GM12878 (cell line): ENCODE measurements around the gene CRB1. TPM values are rescaled to one million over a fixed set of nuclear protein-coding genes. Genes with fewer than 3 reads are reported as not detected.

Experiments used
- ATAC-seq: fragments of 200-7000 bp; cut with Tn5 transposase; 3 replicates; pipeline ENCODE4 v1.9.1; 2020; ENCODE audit warnings: mild to moderate bottlenecking, moderate library complexity
- BruUV-seq: library from RNA; stranded (reverse); fragments of 400-500 nt; replicated peaks from 2 replicates; lab custom pipeline; 2021; lab: Mats Ljungman, UMichigan
- CTCF ChIA-PET: fragments of 300-600 bp; sonication (Branson Sonifier 250); formaldehyde crosslinking; extraction: SDS; loops from one replicate; lab custom pipeline; 2021; ENCODE audit warnings: inconsistent platforms; lab: Yijun Ruan, JAX
- POLR2A ChIA-PET: fragments of 350-600 bp; formaldehyde crosslinking; extraction: SDS; loops from one replicate; lab custom pipeline; 2021; ENCODE audit warnings: inconsistent platforms; lab: Charles Lee
- RAD21 ChIA-PET: fragments of 300-600 bp; sonication (Branson Sonifier 250); formaldehyde crosslinking; loops from one replicate; lab custom pipeline; 2023; ENCODE audit warnings: antibody characterized with exemption; ENCODE audit not compliant: unreplicated experiment; lab: Charles Lee
- SMC1A ChIA-PET: fragments of 300-600 bp; sonication (Branson Sonifier 250); formaldehyde crosslinking; loops from one replicate; lab custom pipeline; 2023; ENCODE audit not compliant: unreplicated experiment, uncharacterized antibody; lab: Charles Lee
- DNase-seq: peaks from one replicate; pipeline ENCODE4 v3.0.0-alpha.2; 2011; ENCODE audit warnings: low read depth, low spot score
- FAIRE-seq: peaks from 3 replicates; lab custom pipeline; 2011; peaks lifted over from hg19 to GRCh38; lab: Jason Lieb, UNC
- H2AFZ ChIP-seq: 2 replicates; pipeline ENCODE4 v1.6.0; 2011; ENCODE audit warnings: low read depth, low read length, control low read depth; ENCODE audit not compliant: control insufficient read depth
- H3K27ac ChIP-seq: 2 replicates; pipeline ENCODE4 v1.5.1; 2011; ENCODE audit warnings: control low read depth; ENCODE audit not compliant: control insufficient read depth, insufficient read depth
- H3K27me3 ChIP-seq, 2 experiments: replicated peaks in 1 of 2; 2 replicates each; pipeline versions ENCODE4 v1.6.0 to v1.6.1; 2011; ENCODE audit warnings: low read length in 1 of 2; ENCODE audit not compliant: control insufficient read depth in 2 of 2, insufficient read depth in 2 of 2
- H3K36me3 ChIP-seq, 2 experiments: 2 replicates each; pipeline ENCODE4 v1.5.1; 2011; ENCODE audit warnings: low read length in 1 of 2; ENCODE audit not compliant: control insufficient read depth in 2 of 2, insufficient read depth in 2 of 2
- H3K4me1 ChIP-seq: 2 replicates; pipeline ENCODE4 v1.6.1; 2011; ENCODE audit warnings: mild to moderate bottlenecking, low read length, moderate library complexity, mixed read lengths; ENCODE audit not compliant: control insufficient read depth, insufficient read depth
- H3K4me2 ChIP-seq: 2 replicates; pipeline ENCODE4 v1.6.0; 2011; ENCODE audit warnings: control low read depth; ENCODE audit not compliant: control insufficient read depth, insufficient read depth
- H3K4me3 ChIP-seq: fragments of 200-600 bp; sonication (generic); 2 replicates; pipeline ENCODE4 v1.5.1; 2016
- H3K79me2 ChIP-seq: 2 replicates; pipeline ENCODE4 v1.6.0; 2011; ENCODE audit warnings: low read length; ENCODE audit not compliant: control insufficient read depth, insufficient read depth
- H3K9ac ChIP-seq: 2 replicates; pipeline ENCODE4 v1.8.0; 2011; ENCODE audit warnings: low read length, control low read depth, mixed read lengths; ENCODE audit not compliant: control insufficient read depth, insufficient read depth
- H3K9me3 ChIP-seq: replicated peaks from 3 replicates; pipeline ENCODE4 v1.5.1; 2011; ENCODE audit warnings: mild to moderate bottlenecking, low read length; ENCODE audit not compliant: control insufficient read depth, insufficient read depth
- H4K20me1 ChIP-seq: 2 replicates; pipeline ENCODE4 v1.6.0; 2011; ENCODE audit not compliant: control insufficient read depth, insufficient read depth
- BCL11A ChIP-seq: IDR thresholded peaks from 2 replicates; pipeline ENCODE4 v1.6.1; 2011; ENCODE audit warnings: low read depth, low read length
- DPF2 ChIP-seq: fragments of 450-650 bp; IDR thresholded peaks from 2 replicates; pipeline ENCODE4 v1.6.1; 2017; ENCODE audit warnings: mild to moderate bottlenecking
- HDAC2 ChIP-seq: fragments of 200-600 bp; sonication (generic); IDR thresholded peaks from 2 replicates; pipeline ENCODE4 v1.6.1; 2017
- IKZF1 ChIP-seq: fragments of 450-650 bp; conservative IDR thresholded peaks from 2 replicates; pipeline ENCODE4 v1.6.1; 2017; ENCODE audit warnings: antibody characterized with exemption, mild to moderate bottlenecking
- NFYB ChIP-seq: IDR thresholded peaks from 2 replicates; pipeline ENCODE4 v1.6.1; 2011; ENCODE audit warnings: low read depth, mild to moderate bottlenecking, low read length, improper control_type of control experiment, moderate library complexity; ENCODE audit not compliant: insufficient read depth
- NR2C2 ChIP-seq: IDR thresholded peaks from 2 replicates; pipeline ENCODE4 v1.6.1; 2011; ENCODE audit warnings: borderline replicate concordance, low read depth; ENCODE audit not compliant: control insufficient read depth, insufficient read length
- PML ChIP-seq: IDR thresholded peaks from 2 replicates; pipeline ENCODE4 v1.6.1; 2012; ENCODE audit warnings: low read length, inconsistent platforms
- RBBP5 ChIP-seq: fragments of 200-600 bp; sonication (generic); conservative IDR thresholded peaks from 2 replicates; pipeline ENCODE4 v1.6.1; 2016
- RFX5 ChIP-seq: IDR thresholded peaks from 2 replicates; pipeline ENCODE4 v1.6.1; 2011; ENCODE audit warnings: low read depth, low read length, improper control_type of control experiment
- SMAD1 ChIP-seq: fragments of 450-650 bp; IDR thresholded peaks from 2 replicates; pipeline ENCODE4 v1.6.1; 2018; ENCODE audit warnings: mild to moderate bottlenecking, low read depth; ENCODE audit not compliant: partially characterized antibody
- SMARCA5 ChIP-seq: fragments of 450-650 bp; IDR thresholded peaks from 2 replicates; pipeline ENCODE4 v1.6.1; 2017; ENCODE audit warnings: mild to moderate bottlenecking
- SP1 ChIP-seq: IDR thresholded peaks from one replicate; pipeline ENCODE4 v1.6.1; 2011; ENCODE audit warnings: low read depth, low read length
- STAT3 ChIP-seq: IDR thresholded peaks from 2 replicates; pipeline ENCODE4 v1.6.1; 2011; ENCODE audit warnings: low read depth, low read length, improper control_type of control experiment
- ZZZ3 ChIP-seq: IDR thresholded peaks from 2 replicates; pipeline ENCODE4 v1.6.1; 2011; ENCODE audit warnings: low read depth; ENCODE audit not compliant: control insufficient read depth, insufficient read length
- WGBS: methylation state at CpG from one replicate; pipeline ENCODE4 v1.1.6; 2016; ENCODE audit warnings: low lambda C conversion rate; ENCODE audit not compliant: insufficient replicate concordance, insufficient coverage; ENCODE audit errors: missing lambda C conversion rate; 5-methylcytosine and 5-hydroxymethylcytosine counted together
- in situ Hi-C: fragments of 300-500 bp; cut with MboI; formaldehyde crosslinking; loops from 9 replicates; pipeline ENCODE4 v1.14.3; 2018; ENCODE audit warnings: mixed read lengths
- intact Hi-C: fragments of 100-400 bp; cut with micrococcal nuclease; formaldehyde crosslinking; loops from one replicate; pipeline ENCODE4 v1.14.2; 2022; ENCODE audit not compliant: unreplicated experiment
- polyA plus RNA-seq, 11 experiments: library from polyadenylated mRNA; depleted of rRNA in 4 of 11; unstranded in 6 of 11; stranded (reverse) in 5 of 11; fragments of >200 nt; fragmentation: Nextera tagmentation in 4 of 11; fragmentation: Illumina TruSeq in 1 of 11; extraction: Ambion mirVana in 4 of 11; extraction: Trizol in 1 of 11; gene quantifications; 1 replicate in 1 of 11; 2 replicates in 10 of 11; pipeline versions ENCODE4 v1.2.1 to v1.2.3, GENCODE V29; 2011 to 2016; ENCODE audit warnings: inconsistent platforms in 2 of 11, missing spikeins in 2 of 11, low read depth in 1 of 11
- total RNA-seq, 4 experiments: library from RNA; depleted of rRNA in 3 of 4; stranded (reverse); fragments of >200 nt in 3 of 4; fragmentation: Illumina TruSeq in 1 of 4; extraction: Trizol in 1 of 4; gene quantifications; 2 replicates each; pipeline versions ENCODE4 v1.2.1 to v1.2.3, GENCODE V29; 2013 to 2021
- TF ChIP-seq, protein P1 (sequence below): fragments of 450-650 bp; formaldehyde crosslinking; IDR thresholded peaks from 2 replicates; pipeline ENCODE4 v1.5.0; 2022; ENCODE audit warnings: mild to moderate bottlenecking, missing genetic modification characterization
- TF ChIP-seq, protein P2 (sequence below): fragments of 450-650 bp; IDR thresholded peaks from 2 replicates; pipeline ENCODE4 v1.6.1; 2016; ENCODE audit warnings: mild to moderate bottlenecking
- TF ChIP-seq, protein P3 (sequence below): fragments of 450-650 bp; IDR thresholded peaks from 2 replicates; pipeline ENCODE4 v1.6.1; 2017; ENCODE audit warnings: borderline replicate concordance
- TF ChIP-seq, protein P4 (sequence below): IDR thresholded peaks from 2 replicates; pipeline ENCODE4 v1.6.1; 2011; ENCODE audit warnings: borderline replicate concordance, low read depth, mild to moderate bottlenecking, moderate library complexity, low read length; ENCODE audit not compliant: insufficient read depth, poor library complexity, severe bottlenecking

Gene CRB1
- total and polyA plus RNA-seq, 10 of the 15 experiments (the other 5 are each of a cell fraction or from before 2014, with no cell fraction given): 0.06 to 0.10 (median 0.06) TPM; not detected in 7

DNA sequence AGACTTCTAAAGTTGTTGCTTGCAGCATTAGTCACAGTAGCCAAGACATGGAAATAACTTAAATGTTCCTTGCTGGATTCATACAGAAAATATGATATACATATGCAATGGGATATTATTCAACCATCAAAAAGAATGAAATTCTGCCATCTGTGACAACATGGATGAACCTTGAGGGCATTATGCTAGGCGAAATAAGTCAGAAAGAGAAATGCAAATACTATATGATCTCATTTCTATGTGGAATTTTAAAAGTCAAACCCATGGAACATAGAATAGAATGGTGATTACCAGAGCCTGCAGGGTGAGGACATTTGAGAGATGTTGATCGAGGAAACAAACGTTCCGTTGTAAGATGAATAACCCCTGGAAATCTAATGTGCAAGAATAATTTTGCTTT lies 43.0 kb downstream of the CRB1 start:
- no peaks in the 10 kb centered on the region for H3K79me2 ChIP-seq
- ChIA-PET CTCF (no interaction called here), SMC1A (no interaction called here), RAD21 (no interaction called here), POLR2A (no interaction called here)
- H3K4me3 ChIP-seq: no peak overlapping the region
- no peaks in the 10 kb centered on the region for H3K4me1 ChIP-seq
- FAIRE-seq (no peak), DNase-seq (no peak), ATAC-seq (no peak)
- no peaks in the 10 kb centered on the region for H3K27me3 ChIP-seq
- no peak overlapping the region for H3K9ac ChIP-seq
- H4K20me1 ChIP-seq: no peaks in the 10 kb centered on the region
- H3K27ac ChIP-seq: no peak overlapping the region
- no peaks in the 10 kb centered on the region for H3K9me3 ChIP-seq
- WGBS: 67% methylated on average over 4 of the region's 4 CpGs
- TF ChIP-seq, protein P1, sequence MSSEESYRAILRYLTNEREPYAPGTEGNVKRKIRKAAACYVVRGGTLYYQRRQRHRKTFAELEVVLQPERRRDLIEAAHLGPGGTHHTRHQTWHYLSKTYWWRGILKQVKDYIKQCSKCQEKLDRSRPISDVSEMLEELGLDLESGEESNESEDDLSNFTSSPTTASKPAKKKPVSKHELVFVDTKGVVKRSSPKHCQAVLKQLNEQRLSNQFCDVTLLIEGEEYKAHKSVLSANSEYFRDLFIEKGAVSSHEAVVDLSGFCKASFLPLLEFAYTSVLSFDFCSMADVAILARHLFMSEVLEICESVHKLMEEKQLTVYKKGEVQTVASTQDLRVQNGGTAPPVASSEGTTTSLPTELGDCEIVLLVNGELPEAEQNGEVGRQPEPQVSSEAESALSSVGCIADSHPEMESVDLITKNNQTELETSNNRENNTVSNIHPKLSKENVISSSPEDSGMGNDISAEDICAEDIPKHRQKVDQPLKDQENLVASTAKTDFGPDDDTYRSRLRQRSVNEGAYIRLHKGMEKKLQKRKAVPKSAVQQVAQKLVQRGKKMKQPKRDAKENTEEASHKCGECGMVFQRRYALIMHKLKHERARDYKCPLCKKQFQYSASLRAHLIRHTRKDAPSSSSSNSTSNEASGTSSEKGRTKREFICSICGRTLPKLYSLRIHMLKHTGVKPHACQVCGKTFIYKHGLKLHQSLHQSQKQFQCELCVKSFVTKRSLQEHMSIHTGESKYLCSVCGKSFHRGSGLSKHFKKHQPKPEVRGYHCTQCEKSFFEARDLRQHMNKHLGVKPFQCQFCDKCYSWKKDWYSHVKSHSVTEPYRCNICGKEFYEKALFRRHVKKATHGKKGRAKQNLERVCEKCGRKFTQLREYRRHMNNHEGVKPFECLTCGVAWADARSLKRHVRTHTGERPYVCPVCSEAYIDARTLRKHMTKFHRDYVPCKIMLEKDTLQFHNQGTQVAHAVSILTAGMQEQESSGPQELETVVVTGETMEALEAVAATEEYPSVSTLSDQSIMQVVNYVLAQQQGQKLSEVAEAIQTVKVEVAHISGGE (CRISPR knock-in tag): no peak
- no peak for TF ChIP-seq SP1
- TF ChIP-seq, protein P2, sequence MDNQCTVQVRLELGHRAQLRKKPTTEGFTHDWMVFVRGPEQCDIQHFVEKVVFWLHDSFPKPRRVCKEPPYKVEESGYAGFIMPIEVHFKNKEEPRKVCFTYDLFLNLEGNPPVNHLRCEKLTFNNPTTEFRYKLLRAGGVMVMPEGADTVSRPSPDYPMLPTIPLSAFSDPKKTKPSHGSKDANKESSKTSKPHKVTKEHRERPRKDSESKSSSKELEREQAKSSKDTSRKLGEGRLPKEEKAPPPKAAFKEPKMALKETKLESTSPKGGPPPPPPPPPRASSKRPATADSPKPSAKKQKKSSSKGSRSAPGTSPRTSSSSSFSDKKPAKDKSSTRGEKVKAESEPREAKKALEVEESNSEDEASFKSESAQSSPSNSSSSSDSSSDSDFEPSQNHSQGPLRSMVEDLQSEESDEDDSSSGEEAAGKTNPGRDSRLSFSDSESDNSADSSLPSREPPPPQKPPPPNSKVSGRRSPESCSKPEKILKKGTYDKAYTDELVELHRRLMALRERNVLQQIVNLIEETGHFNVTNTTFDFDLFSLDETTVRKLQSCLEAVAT: no peak
- no peak for TF ChIP-seq NR2C2
- no peak for TF ChIP-seq RFX5
- TF ChIP-seq, protein P3, sequence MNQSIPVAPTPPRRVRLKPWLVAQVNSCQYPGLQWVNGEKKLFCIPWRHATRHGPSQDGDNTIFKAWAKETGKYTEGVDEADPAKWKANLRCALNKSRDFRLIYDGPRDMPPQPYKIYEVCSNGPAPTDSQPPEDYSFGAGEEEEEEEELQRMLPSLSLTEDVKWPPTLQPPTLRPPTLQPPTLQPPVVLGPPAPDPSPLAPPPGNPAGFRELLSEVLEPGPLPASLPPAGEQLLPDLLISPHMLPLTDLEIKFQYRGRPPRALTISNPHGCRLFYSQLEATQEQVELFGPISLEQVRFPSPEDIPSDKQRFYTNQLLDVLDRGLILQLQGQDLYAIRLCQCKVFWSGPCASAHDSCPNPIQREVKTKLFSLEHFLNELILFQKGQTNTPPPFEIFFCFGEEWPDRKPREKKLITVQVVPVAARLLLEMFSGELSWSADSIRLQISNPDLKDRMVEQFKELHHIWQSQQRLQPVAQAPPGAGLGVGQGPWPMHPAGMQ: no peak
- TF ChIP-seq SMARCA5: no peak
- TF ChIP-seq STAT3: no peak
- TF ChIP-seq ZZZ3: no peak
- no peak for TF ChIP-seq HDAC2
- no peak for TF ChIP-seq RBBP5
- TF ChIP-seq IKZF1: no peak
- no peak for TF ChIP-seq SMAD1
- TF ChIP-seq DPF2: no peak
- no peak for TF ChIP-seq BCL11A
- TF ChIP-seq, protein P4, sequence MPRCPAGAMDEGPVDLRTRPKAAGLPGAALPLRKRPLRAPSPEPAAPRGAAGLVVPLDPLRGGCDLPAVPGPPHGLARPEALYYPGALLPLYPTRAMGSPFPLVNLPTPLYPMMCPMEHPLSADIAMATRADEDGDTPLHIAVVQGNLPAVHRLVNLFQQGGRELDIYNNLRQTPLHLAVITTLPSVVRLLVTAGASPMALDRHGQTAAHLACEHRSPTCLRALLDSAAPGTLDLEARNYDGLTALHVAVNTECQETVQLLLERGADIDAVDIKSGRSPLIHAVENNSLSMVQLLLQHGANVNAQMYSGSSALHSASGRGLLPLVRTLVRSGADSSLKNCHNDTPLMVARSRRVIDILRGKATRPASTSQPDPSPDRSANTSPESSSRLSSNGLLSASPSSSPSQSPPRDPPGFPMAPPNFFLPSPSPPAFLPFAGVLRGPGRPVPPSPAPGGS: no peak
- no peak for TF ChIP-seq PML
- no peak for TF ChIP-seq NFYB
- TF ChIP-seq, all 136 proteins: peak for 0
- BruUV-seq: no TSS peak
- H2AFZ ChIP-seq: no peak overlapping the region
- no peak overlapping the region for H3K4me2 ChIP-seq
- intact Hi-C loops: no loop called here
- in situ Hi-C loops: no loop called here
- H3K36me3 ChIP-seq: no peaks in the 10 kb centered on the region
